Measurements from ENCODE around the gene LDB3.

The LDB3 gene

GRCh38 chr10:86673827-86674581 is 5.7 kb downstream of the LDB3 start:
- Histone ChIP-seq H3K4me3 (no peak overlapping the region), H3K9ac (ENCODE audit: insufficient read length) (no peak overlapping the region), H3K9me3 (ENCODE audit: low read depth, low read length) (no peaks in the 10 kb centered on the region), H3K27ac (no peak overlapping the region), H3K36me3 (ENCODE audit: insufficient read depth, low read length) (no peaks in the 10 kb centered on the region)
- no peak for TF ChIP-seq FOXP2 (optimal IDR thresholded peaks at IDR 0.05; ENCODE audit: control extremely low read depth, extremely low read length, insufficient read depth)
- no peak for TF ChIP-seq EZH2 (IDR thresholded peaks at IDR 0.05)
- DNase-seq (ENCODE audit: low read depth, low spot score) = no peak

DNA sequence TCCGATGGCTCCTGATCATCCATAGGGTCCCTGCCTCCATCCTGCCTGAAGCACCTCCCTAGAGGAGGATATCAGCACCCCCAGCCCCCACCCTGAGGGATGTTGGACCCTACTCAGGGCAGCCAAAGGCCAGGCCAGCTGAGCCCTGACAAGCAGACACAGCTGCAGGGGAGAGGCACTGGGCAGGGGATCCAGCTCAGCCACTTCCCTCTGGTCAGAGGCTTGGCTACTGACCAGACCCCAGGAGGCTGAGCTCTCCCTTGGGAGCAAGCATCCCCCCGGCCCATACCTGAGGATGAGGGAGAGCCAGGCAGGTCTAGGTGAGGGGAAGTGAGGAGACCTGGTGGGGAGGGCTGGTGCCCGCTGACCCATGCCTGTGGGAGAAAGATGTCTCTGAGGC is 6.6 kb downstream of the LDB3 start:
- H3K27ac ChIP-seq = no peak overlapping the region
- TF ChIP-seq POLR2AphosphoS5 (IDR thresholded peaks at IDR 0.05; ENCODE audit: borderline replicate concordance, low read depth, low read length) (no peak), EZH2 (IDR thresholded peaks at IDR 0.05) (no peak), FOXP2 (optimal IDR thresholded peaks at IDR 0.05; ENCODE audit: control extremely low read depth, extremely low read length, insufficient read depth) (no peak)
- H3K9me3 ChIP-seq (ENCODE audit: low read depth, low read length) = no peaks in the 10 kb centered on the region
- no peak for DNase-seq (ENCODE audit: low read depth, low spot score)
- no peak overlapping the region for H3K9ac ChIP-seq (ENCODE audit: insufficient read length)
- no peak overlapping the region for H3K4me3 ChIP-seq
- H3K36me3 ChIP-seq (ENCODE audit: insufficient read depth, low read length) = no peaks in the 10 kb centered on the region

DNA sequence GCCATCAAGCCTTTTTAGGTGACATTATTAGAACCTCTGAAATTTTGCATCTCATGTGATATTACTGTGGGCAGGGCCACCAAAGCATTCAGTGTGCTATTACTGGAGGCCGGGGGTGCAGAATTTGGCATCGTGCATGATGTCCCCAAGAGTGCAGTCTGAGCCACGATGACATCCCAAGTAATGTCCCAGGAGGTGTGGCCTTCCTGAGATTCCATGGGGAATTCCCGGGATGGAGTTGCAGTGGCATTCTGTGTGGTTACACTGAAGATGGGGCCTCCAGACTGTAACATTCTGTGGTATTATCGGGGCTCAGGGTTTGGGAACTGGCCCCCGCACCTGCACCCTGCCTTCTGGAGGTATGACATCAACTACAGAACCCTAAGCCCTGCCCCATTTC is 9.1 kb downstream of the LDB3 start:
- Histone ChIP-seq H3K9me3 (ENCODE audit: low read depth, low read length) (no peaks in the 10 kb centered on the region), H3K27ac (no peak overlapping the region), H3K4me3 (no peak overlapping the region), H3K9ac (ENCODE audit: insufficient read length) (no peak overlapping the region), H3K36me3 (ENCODE audit: insufficient read depth, low read length) (no peaks in the 10 kb centered on the region)
- TF ChIP-seq EZH2 (IDR thresholded peaks at IDR 0.05) (no peak), FOXP2 (optimal IDR thresholded peaks at IDR 0.05; ENCODE audit: control extremely low read depth, extremely low read length, insufficient read depth) (no peak), POLR2AphosphoS5 (IDR thresholded peaks at IDR 0.05; ENCODE audit: borderline replicate concordance, low read depth, low read length) (no peak)
- DNase-seq (ENCODE audit: low read depth, low spot score) = no peak

DNA sequence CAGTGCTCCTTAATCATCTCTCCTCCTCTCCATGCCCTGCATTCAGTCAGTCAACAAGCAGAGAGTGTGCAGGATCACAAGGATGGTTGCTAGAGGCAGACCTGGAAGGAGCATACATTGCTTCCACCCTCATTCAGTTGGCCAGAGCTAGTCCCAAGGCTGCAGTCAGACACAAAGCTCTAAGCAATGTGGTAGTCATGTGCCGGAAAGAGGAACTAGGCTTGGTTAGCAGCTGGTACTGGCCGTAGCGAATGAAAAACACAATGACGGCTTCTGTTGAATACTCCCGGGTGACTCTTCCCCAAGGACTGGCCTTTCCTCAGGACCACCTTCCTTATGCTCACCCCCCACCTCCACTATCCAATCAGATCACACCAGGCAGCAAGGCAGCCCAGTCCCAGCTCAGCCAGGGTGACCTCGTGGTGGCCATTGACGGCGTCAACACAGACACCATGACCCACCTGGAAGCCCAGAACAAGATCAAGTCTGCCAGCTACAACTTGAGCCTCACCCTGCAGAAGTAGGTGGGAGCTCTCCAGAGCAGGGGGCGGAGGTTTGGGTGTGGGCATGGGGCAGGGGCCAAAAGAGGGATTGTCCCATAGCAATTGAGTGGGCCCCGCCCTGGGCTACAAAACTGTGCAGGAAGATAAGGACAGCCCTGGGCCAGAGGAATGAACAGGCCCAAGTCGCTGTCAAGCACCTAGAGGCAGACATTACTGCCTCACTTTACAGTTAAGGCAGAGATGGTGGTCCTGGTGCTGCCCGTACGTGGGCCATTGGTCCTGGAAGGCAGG is 10.9 kb downstream of the LDB3 start:
- H3K4me3 ChIP-seq = no peak overlapping the region
- no peak overlapping the region for H3K9ac ChIP-seq (ENCODE audit: insufficient read length)
- H3K27ac ChIP-seq = no peak overlapping the region
- H3K36me3 ChIP-seq (ENCODE audit: insufficient read depth, low read length) = no peaks in the 10 kb centered on the region
- DNase-seq (ENCODE audit: low read depth, low spot score) = no peak
- H3K9me3 ChIP-seq (ENCODE audit: low read depth, low read length) = no peaks in the 10 kb centered on the region
- no peak for TF ChIP-seq FOXP2 (optimal IDR thresholded peaks at IDR 0.05; ENCODE audit: control extremely low read depth, extremely low read length, insufficient read depth)
- no peak for TF ChIP-seq POLR2AphosphoS5 (IDR thresholded peaks at IDR 0.05; ENCODE audit: borderline replicate concordance, low read depth, low read length)
- no peak for TF ChIP-seq EZH2 (IDR thresholded peaks at IDR 0.05)

GRCh38 chr10:86681047-86681446 is 12.7 kb downstream of the LDB3 start:
- no peak overlapping the region for H3K4me3 ChIP-seq
- no peak overlapping the region for H3K27ac ChIP-seq
- no peak overlapping the region for H3K9ac ChIP-seq (ENCODE audit: insufficient read length)
- H3K9me3 ChIP-seq (ENCODE audit: low read depth, low read length) = no peaks in the 10 kb centered on the region
- TF ChIP-seq EZH2 (IDR thresholded peaks at IDR 0.05) (no peak), FOXP2 (optimal IDR thresholded peaks at IDR 0.05; ENCODE audit: control extremely low read depth, extremely low read length, insufficient read depth) (no peak), POLR2AphosphoS5 (IDR thresholded peaks at IDR 0.05; ENCODE audit: borderline replicate concordance, low read depth, low read length) (no peak)
- no peaks in the 10 kb centered on the region for H3K36me3 ChIP-seq (ENCODE audit: insufficient read depth, low read length)
- no peak for DNase-seq (ENCODE audit: low read depth, low spot score)

GRCh38 chr10:86681722-86682386 is 13.5 kb downstream of the LDB3 start:
- Histone ChIP-seq H3K9me3 (ENCODE audit: low read depth, low read length) (no peaks in the 10 kb centered on the region), H3K27ac (no peak overlapping the region), H3K9ac (ENCODE audit: insufficient read length) (no peak overlapping the region), H3K36me3 (ENCODE audit: insufficient read depth, low read length) (no peaks in the 10 kb centered on the region), H3K4me3 (no peak overlapping the region)
- DNase-seq (ENCODE audit: low read depth, low spot score) = no peak
- TF ChIP-seq FOXP2 (optimal IDR thresholded peaks at IDR 0.05; ENCODE audit: control extremely low read depth, extremely low read length, insufficient read depth) = no peak

- H3K27ac ChIP-seq = no peak overlapping the region
- TF ChIP-seq POLR2AphosphoS5 (IDR thresholded peaks at IDR 0.05; ENCODE audit: borderline replicate concordance, low read depth, low read length) (no peak), EZH2 (IDR thresholded peaks at IDR 0.05) (no peak), FOXP2 (optimal IDR thresholded peaks at IDR 0.05; ENCODE audit: control extremely low read depth, extremely low read length, insufficient read depth) (no peak)
- no peak overlapping the region for H3K9ac ChIP-seq (ENCODE audit: insufficient read length)
- no peaks in the 10 kb centered on the region for H3K36me3 ChIP-seq (ENCODE audit: insufficient read depth, low read length)
- no peak for DNase-seq (ENCODE audit: low read depth, low spot score)
- H3K9me3 ChIP-seq (ENCODE audit: low read depth, low read length) = no peaks in the 10 kb centered on the region
- H3K4me3 ChIP-seq = no peak overlapping the region
Measured at GRCh38 chr10:86682675-86683074, 14.4 kb downstream of the LDB3 start.

DNA sequence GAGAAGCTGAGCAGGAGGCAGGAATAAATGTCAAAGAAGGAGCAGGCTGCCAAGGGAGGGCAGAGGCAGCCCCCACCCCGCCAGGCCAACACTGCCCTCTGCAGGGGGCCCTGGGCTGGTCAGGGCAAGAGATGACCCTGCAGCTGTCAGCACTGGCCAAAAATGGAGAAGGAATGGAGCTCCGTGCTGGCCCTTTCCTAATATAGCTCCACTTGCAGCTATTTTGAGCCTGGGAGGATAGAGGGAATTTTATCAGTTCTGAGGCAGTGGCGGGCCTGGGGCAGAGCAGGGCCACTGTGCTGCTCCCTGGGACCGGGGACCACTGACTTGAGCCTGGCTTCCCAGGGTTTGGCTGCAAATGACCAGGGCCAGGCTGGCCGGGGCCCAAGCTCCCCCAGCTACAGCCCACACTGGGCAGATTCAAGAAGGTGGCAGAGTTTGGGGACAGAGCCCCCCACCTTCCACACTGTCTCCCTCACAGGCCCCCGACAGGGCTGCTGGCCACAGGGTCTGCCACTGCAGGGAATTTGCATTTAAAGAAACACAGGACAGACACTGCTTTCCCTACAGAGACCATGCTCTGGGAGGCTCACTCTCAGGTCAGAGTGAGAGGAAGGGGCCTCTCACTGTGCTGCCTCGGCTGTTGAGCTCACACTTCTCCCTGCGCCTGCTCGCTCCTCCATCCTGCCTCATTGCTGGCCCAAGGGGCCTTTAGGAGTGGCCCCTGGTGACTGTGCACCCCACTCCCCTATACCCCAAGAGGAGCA is 16.2 kb downstream of the LDB3 start:
- no peak overlapping the region for H3K4me3 ChIP-seq
- no peak overlapping the region for H3K27ac ChIP-seq
- TF ChIP-seq POLR2AphosphoS5 (IDR thresholded peaks at IDR 0.05; ENCODE audit: borderline replicate concordance, low read depth, low read length) (no peak), EZH2 (IDR thresholded peaks at IDR 0.05) (no peak), FOXP2 (optimal IDR thresholded peaks at IDR 0.05; ENCODE audit: control extremely low read depth, extremely low read length, insufficient read depth) (no peak)
- H3K9me3 ChIP-seq (ENCODE audit: low read depth, low read length) = no peaks in the 10 kb centered on the region
- H3K9ac ChIP-seq (ENCODE audit: insufficient read length) = no peak overlapping the region
- no peaks in the 10 kb centered on the region for H3K36me3 ChIP-seq (ENCODE audit: insufficient read depth, low read length)
- DNase-seq (ENCODE audit: low read depth, low spot score) = no peak

All from SK-N-MC (cell line).